ENCODE measurements around the gene PECR. TPM values are rescaled to one million over a fixed set of nuclear protein-coding genes. Genes with fewer than 3 reads are reported as not detected.

Gene PECR
- total and polyA plus RNA-seq, 9 of the 15 experiments (the other 6 are each of a cell fraction or from before 2014, with no cell fraction given), result 1.1 to 10.3 (median 8.2) TPM

- TF ChIP-seq AFF4 (CRISPR knock-in tag; IDR thresholded peaks at IDR 0.05), result peak; percentile 84; the same call in 1 of the 2 replicates
- TF ChIP-seq STAG1 (CRISPR knock-in tag; IDR thresholded peaks at IDR 0.05; ENCODE audit: borderline replicate concordance), result no peak
Observed at GRCh38 chr2:216108967-216109921, 27.6 kb upstream of the PECR start, which contains the start of gene XRCC5 (continued).

DNA sequence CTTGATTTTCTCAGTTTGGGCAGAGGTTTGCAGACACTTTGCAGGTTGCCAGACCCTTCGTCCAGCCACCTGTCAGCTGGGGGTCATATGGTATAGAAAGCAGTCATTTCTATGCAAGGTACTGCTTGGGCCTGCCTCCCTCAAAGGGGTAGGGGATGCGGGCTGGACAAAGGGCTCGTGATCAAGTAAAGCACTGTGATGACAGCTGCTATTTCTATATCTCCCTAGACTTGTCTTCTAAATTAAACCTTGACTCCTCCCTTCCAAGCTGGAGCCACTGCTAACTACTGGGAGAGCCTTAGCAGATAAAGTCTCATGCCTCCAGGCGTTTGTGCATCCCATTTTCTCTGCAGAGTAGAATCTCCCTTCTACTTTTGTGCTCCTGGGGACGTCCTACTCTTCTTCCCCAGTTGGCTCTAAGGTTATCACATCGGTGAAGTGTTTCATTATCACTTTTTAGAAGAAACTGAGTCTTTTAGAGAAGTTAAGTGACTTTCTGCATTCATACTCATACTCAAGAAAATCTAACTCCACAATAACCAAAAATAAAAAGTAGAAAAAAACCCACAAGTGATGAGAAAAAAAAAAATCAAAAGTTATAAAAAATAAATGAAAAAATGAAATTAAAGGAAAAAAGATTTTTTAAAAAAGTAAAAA, 26.8 kb upstream of the PECR start:
- TSS peak; percentile 98 for BruUV-seq (replicated peaks)
- in situ Hi-C loops (cut with MboI), result no loop called here
- H3K9me3 ChIP-seq (replicated peaks; ENCODE audit: control insufficient read depth, insufficient read depth, low read depth, low read length), result no peaks in the 10 kb centered on the region
- H4K20me1 ChIP-seq (replicated peaks; ENCODE audit: control insufficient read depth, insufficient read depth, low read length), result no peaks in the 10 kb centered on the region; the same call in 1 of the 2 replicates
- peak overlapping the region; percentile 18; the same call in 1 of the 2 replicates for H3K4me3 ChIP-seq
- ATAC-seq, result peak; percentile 68
- intact Hi-C loops (cut with micrococcal nuclease), result loop anchor here (5.0 to 10.0 kb wide), 3 partner anchors 36 to 154 kb away; no protein-coding TSS in a partner anchor
- ChIA-PET POLR2A (interaction anchor here (0.9 to 1.6 kb wide), 3 partner anchors 10 to 27 kb away, joined by 4 to 5 read pairs (median 4); partner anchors contain the start of genes PECR and TMEM169), CTCF (ENCODE audit: low intra/inter-chr PET ratio) (no interaction called here)
- H3K4me1 ChIP-seq (replicated peaks in 1 of 2; ENCODE audit: control insufficient read depth in 2 of 2, insufficient read depth in 2 of 2, low read length in 2 of 2), result peaks cover 5 to 14% of the 10 kb centered on the region in 2 experiments; a peak in 4 of 5 replicates
- H3K9me1 ChIP-seq (ENCODE audit: control insufficient read depth, insufficient read depth, low read length), result no peaks in the 10 kb centered on the region
- peak overlapping the region; percentile 88 for H2AFZ ChIP-seq (ENCODE audit: low read depth, low read length)
- H3K79me2 ChIP-seq (ENCODE audit: control insufficient read depth, insufficient read depth, low read length), result peaks cover 42% of the 10 kb centered on the region
- DNase-seq (ENCODE audit: extremely low read depth in 1 of 4, low spot score in 3 of 4), result peak in 2 of 4 experiments; percentile 23 to 62
- no peaks in the 10 kb centered on the region for H3K27me3 ChIP-seq (ENCODE audit: control insufficient read depth in 2 of 2, insufficient read depth in 2 of 2, low read length in 2 of 2)
- 13% methylated on average over 6 of the region's 6 CpGs for WGBS (ENCODE audit: insufficient coverage, low coverage, missing lambda C conversion rate)
- FAIRE-seq, result peak; percentile 26
- peaks cover 33% of the 10 kb centered on the region for H3K36me3 ChIP-seq (ENCODE audit: control insufficient read depth, insufficient read depth, low read length)
- peak overlapping the region; percentile 37 to 75; a peak in 3 of 4 replicates for H3K9ac ChIP-seq (ENCODE audit: insufficient read depth in 1 of 2, low read depth in 2 of 2, low read length in 2 of 2)
- peak overlapping the region; percentile 75 for H3K27ac ChIP-seq (ENCODE audit: extremely low read depth, low read depth, low read length)
- H3K4me2 ChIP-seq (ENCODE audit: insufficient read depth, low read length), result peak overlapping the region; percentile 84
- TF ChIP-seq, protein P1, sequence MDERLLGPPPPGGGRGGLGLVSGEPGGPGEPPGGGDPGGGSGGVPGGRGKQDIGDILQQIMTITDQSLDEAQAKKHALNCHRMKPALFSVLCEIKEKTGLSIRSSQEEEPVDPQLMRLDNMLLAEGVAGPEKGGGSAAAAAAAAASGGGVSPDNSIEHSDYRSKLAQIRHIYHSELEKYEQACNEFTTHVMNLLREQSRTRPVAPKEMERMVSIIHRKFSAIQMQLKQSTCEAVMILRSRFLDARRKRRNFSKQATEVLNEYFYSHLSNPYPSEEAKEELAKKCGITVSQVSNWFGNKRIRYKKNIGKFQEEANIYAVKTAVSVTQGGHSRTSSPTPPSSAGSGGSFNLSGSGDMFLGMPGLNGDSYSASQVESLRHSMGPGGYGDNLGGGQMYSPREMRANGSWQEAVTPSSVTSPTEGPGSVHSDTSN (CRISPR knock-in tag; IDR thresholded peaks at IDR 0.05; ENCODE audit: low read depth), result no peak
- TF ChIP-seq, protein P1 (tag; conservative IDR thresholded peaks at IDR 0.05; ENCODE audit: low read depth), result 0 out of 2 replicates have a peak, but pooled peaks have one; percentile 15
- TF ChIP-seq, protein P2, sequence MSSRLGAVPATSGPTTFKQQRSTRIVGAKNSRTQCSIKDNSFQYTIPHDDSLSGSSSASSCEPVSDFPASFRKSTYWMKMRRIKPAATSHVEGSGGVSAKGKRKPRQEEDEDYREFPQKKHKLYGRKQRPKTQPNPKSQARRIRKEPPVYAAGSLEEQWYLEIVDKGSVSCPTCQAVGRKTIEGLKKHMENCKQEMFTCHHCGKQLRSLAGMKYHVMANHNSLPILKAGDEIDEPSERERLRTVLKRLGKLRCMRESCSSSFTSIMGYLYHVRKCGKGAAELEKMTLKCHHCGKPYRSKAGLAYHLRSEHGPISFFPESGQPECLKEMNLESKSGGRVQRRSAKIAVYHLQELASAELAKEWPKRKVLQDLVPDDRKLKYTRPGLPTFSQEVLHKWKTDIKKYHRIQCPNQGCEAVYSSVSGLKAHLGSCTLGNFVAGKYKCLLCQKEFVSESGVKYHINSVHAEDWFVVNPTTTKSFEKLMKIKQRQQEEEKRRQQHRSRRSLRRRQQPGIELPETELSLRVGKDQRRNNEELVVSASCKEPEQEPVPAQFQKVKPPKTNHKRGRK (tag; IDR thresholded peaks at IDR 0.05), result peak; percentile 85; the same call in 1 of the 2 replicates
- TF ChIP-seq ARNT (IDR thresholded peaks at IDR 0.05), result peak in 1 of 2 experiments; percentile 37; a peak in 1 of 4 replicates
